Testis (tissue), 2 donors: ENCODE data around the gene MOV10L1.

Source experiments
- CTCF ChIP-seq, 3 experiments: fragments of 450-650 bp in 2 of 3; fragments of 200-600 bp in 1 of 3; sonication (generic) in 1 of 3; IDR thresholded peaks; one replicate each; pipeline ENCODE4 v1.5.1; 2016 to 2019; ENCODE audit warnings: antibody characterized with exemption in 3 of 3, mild to moderate bottlenecking in 2 of 3, moderate library complexity in 1 of 3
- POLR2A ChIP-seq: fragments of 450-650 bp; IDR thresholded peaks from one replicate; pipeline ENCODE4 v1.6.1; 2017; ENCODE audit warnings: antibody characterized with exemption, mild to moderate bottlenecking, moderate library complexity

GRCh38 chr22:50199251-50199721 lies 109.5 kb downstream of the MOV10L1 start:
- TF ChIP-seq CTCF (IDR thresholded peaks at IDR 0.05) (no peak), POLR2A (no peak)
